Germinal center (tissue), 1 donor: ENCODE results near the gene SHISA5.

Experiments used
- DNase-seq: peaks from one replicate; pipeline ENCODE4 v3.0.0; 2012; ENCODE audit warnings: mixed read lengths, low spot score

The SHISA5 gene

GRCh38 chr3:48459773-48460516 lies 44.0 kb downstream of the SHISA5 start:
- no peak for DNase-seq

- no peak for DNase-seq
Measured at GRCh38 chr3:48459331-48459730, 44.6 kb downstream of the SHISA5 start.

- no peak for DNase-seq
Measured at GRCh38 chr3:48456456-48456855, 47.5 kb downstream of the SHISA5 start.

DNA sequence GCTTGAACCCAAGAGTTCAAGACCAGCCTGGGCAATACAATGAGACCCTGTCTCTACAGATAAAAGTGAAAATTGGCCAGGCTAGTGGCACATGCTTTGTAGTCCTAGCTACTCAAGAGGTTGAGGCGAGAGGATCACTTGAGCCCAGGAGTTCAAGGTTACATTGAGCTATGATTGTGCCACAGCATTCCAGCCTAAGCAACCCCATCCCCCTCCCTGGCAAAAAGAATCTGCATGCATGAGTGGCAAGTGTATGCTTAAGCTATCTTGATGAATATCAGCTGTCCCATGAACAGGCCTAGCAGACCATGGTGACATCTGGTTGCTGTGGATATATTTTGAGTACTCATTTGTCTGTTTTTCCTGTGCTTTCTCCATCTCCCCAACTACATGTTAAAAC lies 52.7 kb downstream of the SHISA5 start:
- DNase-seq = no peak

DNA sequence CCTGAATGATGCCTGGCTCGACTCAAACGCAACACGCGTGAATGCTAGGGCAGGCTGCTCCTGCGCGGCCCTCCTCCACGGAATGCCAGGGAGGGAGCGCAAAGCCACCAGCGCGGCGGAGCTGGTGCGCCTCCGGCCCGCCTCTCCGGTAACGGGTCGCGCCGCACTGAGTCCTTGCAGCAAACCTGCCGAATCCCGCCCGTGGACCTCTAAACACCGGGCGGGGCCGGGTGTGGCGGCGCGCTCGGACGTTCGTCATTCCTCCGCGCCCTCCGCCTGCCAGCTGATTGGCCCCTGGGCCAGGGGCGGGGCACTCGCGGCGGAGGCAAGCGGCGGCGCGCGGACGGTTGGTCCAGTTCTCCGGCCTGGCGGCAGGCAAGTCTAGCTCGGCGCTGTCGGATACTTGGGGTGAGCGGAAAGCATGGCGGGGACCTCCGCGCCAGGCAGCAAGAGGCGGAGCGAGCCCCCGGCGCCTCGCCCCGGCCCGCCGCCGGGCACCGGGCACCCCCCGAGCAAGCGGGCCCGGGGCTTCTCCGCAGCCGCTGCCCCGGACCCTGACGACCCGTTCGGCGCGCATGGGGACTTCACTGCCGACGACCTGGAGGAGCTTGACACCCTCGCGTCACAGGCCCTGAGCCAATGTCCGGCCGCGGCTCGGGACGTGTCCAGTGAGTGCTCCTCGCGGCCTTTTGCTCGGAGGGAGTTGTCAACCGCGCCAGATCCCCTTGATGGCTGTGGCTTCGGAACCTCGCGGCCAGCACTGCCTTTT lies 57.4 kb downstream of the SHISA5 start, which contains the start of gene ATRIP:
Gene ATRIP, plus strand, starts transcription at position 313 of the 769 bp plus-strand sequence. Its CDS starts 109 bp downstream, at position 422.
- DNase-seq = peak; percentile 93

DNA sequence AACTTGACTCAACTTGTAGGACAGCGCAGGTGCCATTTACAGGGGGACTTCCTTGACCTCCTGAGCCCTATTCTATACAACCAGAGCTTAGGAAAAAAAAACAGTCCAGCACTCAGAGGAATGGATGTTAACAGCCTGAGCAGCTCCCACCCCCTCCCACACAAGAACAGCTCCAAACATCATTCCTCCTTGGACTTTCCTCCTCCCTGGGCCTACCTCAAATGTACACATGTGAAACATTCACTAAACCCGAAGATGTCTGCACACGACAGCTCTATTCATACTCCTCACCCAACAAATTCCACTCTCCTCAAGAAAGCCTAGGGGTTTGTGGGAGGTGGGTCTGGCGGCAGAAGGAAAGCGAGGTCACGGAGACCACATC lies 57.9 kb downstream of the SHISA5 start:
- DNase-seq = no peak

- DNase-seq = no peak
Measured at GRCh38 chr3:48445277-48445882, 58.6 kb downstream of the SHISA5 start.

GRCh38 chr3:48441940-48442339 lies 62.0 kb downstream of the SHISA5 start:
- no peak for DNase-seq

DNA sequence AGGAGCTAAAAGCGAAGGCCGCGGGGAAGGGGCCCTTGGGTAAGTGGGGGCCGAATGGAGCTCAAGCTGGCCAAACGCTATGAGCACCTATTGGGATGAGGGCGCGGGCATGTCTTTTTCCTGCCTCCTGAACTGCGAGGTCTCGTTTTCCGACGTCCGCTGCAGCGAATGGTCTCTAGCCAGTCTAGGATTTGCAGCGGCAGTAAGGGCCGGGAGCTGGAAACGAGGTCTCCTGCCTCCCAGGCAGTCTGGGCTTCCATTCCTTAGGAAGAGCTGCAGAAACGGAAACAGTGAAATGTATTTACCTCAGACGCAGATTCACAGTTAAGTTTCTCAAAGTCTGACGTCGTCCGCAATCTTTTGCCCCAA lies 63.4 kb downstream of the SHISA5 start:
- DNase-seq = no peak

DNA sequence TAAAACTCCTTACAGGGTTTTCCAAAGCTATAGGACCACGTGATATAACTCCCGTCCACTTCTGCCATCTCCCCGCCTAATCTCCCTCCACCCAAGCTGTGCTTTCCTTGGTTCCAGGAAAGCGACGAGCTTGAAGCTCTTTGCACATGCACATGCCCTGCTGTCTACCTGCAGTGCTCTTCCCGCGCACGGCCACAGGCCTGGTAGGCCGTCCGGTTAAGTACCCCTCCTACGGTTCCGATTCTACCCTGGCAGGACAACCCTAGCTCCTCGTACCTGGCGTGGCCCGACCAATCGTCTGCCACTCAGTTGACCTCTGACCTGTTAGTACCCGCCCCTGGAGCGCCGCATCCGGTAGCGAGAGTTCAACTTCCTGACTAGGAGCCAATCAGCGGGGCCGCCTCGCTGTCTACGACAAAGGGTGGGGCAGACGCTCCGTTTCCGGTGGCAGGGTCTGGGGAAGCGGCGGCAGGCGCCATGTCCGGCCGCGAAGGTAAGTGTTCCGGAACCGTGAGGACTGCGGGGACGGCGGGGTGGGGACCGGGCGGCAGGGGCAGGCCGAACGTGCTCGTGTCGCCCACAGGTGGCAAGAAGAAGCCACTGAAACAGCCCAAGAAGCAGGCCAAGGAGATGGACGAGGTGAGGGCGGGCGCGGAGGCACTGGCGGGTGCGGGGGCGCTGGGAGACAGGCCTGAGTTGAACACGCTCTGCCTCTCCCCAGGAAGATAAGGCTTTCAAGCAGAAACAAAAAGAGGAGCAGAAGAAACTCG lies 64.0 kb downstream of the SHISA5 start, which contains the start of the genes CCDC51 and TMA7:
Gene CCDC51, minus strand, starts transcription at position 300 of the 770 bp plus-strand sequence. CDS start 4,991 bp downstream, outside the sequence.
Gene TMA7, plus strand, starts transcription at position 438 of the 770 bp plus-strand sequence. Its CDS starts 40 bp downstream, at position 478.
- peak; percentile 99 for DNase-seq

- DNase-seq = no peak
Measured at GRCh38 chr3:48437812-48438211, 66.2 kb downstream of the SHISA5 start.

DNA sequence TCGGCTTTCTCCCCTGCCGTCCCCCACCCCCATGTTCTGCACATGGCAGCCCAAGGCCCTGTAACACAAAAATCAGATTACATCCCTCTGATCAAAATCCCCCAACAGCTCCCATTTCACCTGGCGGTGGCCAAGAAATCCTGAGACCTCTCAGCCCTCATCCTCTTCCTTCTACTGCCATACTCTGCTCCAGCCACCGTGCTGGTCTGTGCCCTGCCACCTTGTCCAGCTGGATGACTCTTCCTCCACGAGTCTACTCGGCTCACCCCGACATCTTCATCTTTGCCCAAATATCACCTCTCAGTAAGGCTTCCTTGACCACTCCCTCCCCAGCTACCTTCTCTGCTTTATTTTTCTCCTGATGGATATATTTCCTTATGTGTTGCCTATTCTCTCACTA lies 67.1 kb downstream of the SHISA5 start:
- no peak for DNase-seq

GRCh38 chr3:48436477-48436787 lies 67.5 kb downstream of the SHISA5 start:
- no peak for DNase-seq

DNA sequence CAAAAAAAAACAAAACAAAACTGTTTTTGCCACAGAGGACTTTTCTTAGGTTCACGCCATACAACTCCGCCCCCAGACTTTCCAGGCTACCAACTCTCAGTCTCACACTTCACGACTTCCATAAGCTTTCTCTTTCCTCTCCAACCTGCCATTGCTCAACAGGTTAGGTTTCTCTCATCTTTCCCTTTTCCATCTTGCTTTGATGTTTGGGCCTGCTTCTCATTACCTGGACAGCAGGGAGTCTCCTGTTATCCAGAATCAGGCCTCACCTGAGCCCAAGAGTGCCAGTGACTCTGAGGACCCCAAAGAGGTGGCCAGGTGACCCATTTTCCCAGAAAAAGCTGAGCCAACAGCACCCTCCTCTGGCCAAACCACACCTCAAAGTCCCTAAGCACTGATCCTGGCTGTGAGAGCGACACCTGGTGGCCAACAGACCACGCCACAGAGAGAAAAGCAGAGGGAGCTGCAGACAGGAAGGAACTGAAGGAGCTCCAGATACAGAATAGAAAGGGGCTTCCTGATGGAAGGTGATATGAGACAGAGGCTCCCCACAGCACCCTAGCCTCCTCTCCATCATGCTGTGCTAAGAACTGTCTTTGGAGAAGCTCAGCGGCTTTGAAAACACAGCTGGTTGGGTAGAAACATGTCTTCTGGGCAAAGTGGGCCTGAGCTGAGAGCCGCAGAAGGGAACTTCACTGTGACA lies 68.0 kb downstream of the SHISA5 start:
- DNase-seq = peak; percentile 90

DNA sequence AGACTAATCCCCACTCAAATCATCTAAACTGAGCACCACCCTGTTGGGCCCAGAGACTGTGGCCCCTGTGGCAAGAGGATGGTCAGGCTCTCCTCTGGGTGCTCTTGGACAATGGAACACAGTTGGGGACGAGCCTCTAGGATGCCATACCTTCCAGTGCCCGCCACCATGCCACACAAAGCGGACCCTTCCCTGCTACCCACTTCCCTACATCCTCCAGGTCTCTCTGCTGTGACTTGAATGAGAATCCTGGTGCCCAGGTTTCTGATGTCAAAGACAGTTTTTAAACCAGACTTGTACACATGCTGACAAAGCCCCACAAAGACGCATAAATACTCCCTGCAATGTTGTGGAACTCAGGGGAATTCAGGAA lies 68.8 kb downstream of the SHISA5 start:
- DNase-seq = no peak

- no peak for DNase-seq
Measured at GRCh38 chr3:48434591-48435222, 69.3 kb downstream of the SHISA5 start.

GRCh38 chr3:48433472-48434118 lies 70.4 kb downstream of the SHISA5 start:
- DNase-seq = no peak

DNA sequence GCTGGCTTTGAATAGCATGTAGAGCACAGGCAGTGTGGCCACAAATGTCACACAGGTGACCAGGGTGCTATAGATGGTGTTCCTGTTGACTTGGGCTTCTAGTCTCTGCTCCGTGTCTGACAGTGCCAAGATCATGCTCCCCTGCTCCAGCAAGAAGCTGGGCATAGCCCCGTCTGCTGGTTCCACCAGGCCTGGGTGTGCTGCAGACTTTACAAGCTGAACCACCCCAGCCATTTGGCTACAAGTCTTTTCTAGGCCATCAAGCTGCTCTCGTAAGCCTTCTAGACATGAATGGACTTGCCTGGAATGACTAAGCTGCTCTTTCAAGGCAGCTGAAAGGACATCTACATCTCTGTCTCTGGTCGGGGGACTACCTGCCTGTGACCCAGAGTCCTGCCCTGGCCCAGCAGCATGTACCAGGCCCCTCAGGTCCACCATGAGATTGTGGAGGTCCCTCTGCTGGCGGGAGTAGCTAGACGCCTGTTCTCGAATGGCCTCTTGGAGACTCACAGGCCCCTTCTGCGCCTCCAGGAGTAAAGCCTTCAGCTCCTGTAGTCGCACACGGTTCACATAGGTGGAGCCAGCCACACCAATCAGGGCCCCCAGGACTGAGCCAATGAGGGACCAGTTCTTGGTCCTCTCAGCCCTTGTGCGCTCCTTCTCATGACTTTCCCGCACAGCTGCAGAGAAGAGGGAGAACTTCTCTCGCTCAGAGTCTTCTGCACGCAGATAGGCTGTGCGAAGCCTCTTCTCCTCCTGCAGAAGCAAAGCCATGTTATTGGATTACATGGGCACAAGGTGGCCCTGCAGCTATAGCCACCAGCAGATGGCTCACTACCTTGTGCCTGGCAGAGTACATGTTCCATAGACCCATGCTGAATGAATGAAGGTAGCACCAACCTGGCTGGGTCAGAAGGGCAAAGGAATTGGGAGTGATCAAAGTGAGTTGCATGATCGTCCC lies 71.3 kb downstream of the SHISA5 start:
- DNase-seq = no peak
